ENCODE data around the gene CRIP3. TPM values are rescaled to one million over a fixed set of nuclear protein-coding genes. Genes with fewer than 3 reads are reported as not detected.

Gene CRIP3
- total and polyA plus RNA-seq, 2 of the 13 experiments (the other 11 are each of a cell fraction or from before 2014, with no cell fraction given), result 6.3 to 9.3 TPM

GRCh38 chr6:43277306-43277642, 31.4 kb downstream of the CRIP3 start (continued):
- TF ChIP-seq NR1H2 (CRISPR knock-in tag; IDR thresholded peaks at IDR 0.05; ENCODE audit: borderline replicate concordance, low read depth) (0 out of 2 replicates have a peak, but pooled peaks have one; percentile 8), HCFC1 (IDR thresholded peaks at IDR 0.05; ENCODE audit: low read depth, low read length) (no peak), IRF9 (CRISPR knock-in tag; IDR thresholded peaks at IDR 0.05; ENCODE audit: borderline replicate concordance) (no peak), ZNF329 (CRISPR knock-in tag; IDR thresholded peaks at IDR 0.05; ENCODE audit: low read depth) (no peak), SAP130 (CRISPR knock-in tag; IDR thresholded peaks at IDR 0.05; ENCODE audit: low read depth) (no peak), CEBPG (CRISPR knock-in tag; IDR thresholded peaks at IDR 0.05) (no peak), MBNL3 (CRISPR knock-in tag; conservative IDR thresholded peaks at IDR 0.05) (no peak), RELA (CRISPR knock-in tag; IDR thresholded peaks at IDR 0.05) (no peak), PAXIP1 (CRISPR knock-in tag; conservative IDR thresholded peaks at IDR 0.05) (no peak), KDM3A (CRISPR knock-in tag; IDR thresholded peaks at IDR 0.05; ENCODE audit: low read depth) (no peak), ZNF512B (CRISPR knock-in tag; IDR thresholded peaks at IDR 0.05; ENCODE audit: borderline replicate concordance) (no peak), ZNF616 (CRISPR knock-in tag; IDR thresholded peaks at IDR 0.05; ENCODE audit: low read depth) (no peak), CSRNP2 (CRISPR knock-in tag; conservative IDR thresholded peaks at IDR 0.05; ENCODE audit: low read depth) (no peak), THAP8 (CRISPR knock-in tag; IDR thresholded peaks at IDR 0.05; ENCODE audit: borderline replicate concordance) (no peak), TFAP4 (IDR thresholded peaks at IDR 0.05; ENCODE audit: borderline replicate concordance, low read depth) (no peak), NR0B2 (CRISPR knock-in tag; IDR thresholded peaks at IDR 0.05) (no peak), TFDP1 (CRISPR knock-in tag; IDR thresholded peaks at IDR 0.05; ENCODE audit: borderline replicate concordance) (no peak)
